ENCODE measurements around the gene NT5E.

Gene NT5E

GRCh38 chr6:85496856-85497255 lies 47.0 kb downstream of the NT5E start:
- Histone ChIP-seq H3K9me3 (replicated peaks; ENCODE audit: insufficient read depth, low read length) (no peaks in the 10 kb centered on the region), H3K4me2 (ENCODE audit: low read depth, low read length) (no peak overlapping the region), H3K27me3 (replicated peaks; ENCODE audit: insufficient read depth, low read length) (no peaks in the 10 kb centered on the region), H2AFZ (ENCODE audit: low read length) (no peak overlapping the region), H3K27ac (ENCODE audit: low read length) (no peak overlapping the region), H4K20me1 (ENCODE audit: insufficient read depth, low read length) (no peaks in the 10 kb centered on the region), H3K79me2 (ENCODE audit: low read length) (no peaks in the 10 kb centered on the region), H3K4me1 (ENCODE audit: low read length) (no peaks in the 10 kb centered on the region), H3K36me3 (replicated peaks; ENCODE audit: insufficient read depth, low read length) (no peaks in the 10 kb centered on the region), H3K4me3 (ENCODE audit: low read length) (no peak overlapping the region), H3K9ac (ENCODE audit: low read length) (no peak overlapping the region), H3F3A (ENCODE audit: insufficient read depth, low read length) (no peaks in the 10 kb centered on the region), H3K9me2 (replicated peaks; ENCODE audit: insufficient read depth, low read length) (no peaks in the 10 kb centered on the region)
- TF ChIP-seq EZH2phosphoT487 (IDR thresholded peaks at IDR 0.05; ENCODE audit: low read length) (no peak), CTCF (IDR thresholded peaks at IDR 0.05; ENCODE audit: low read length) (no peak), EZH2 (optimal IDR thresholded peaks at IDR 0.05; ENCODE audit: low read depth, low read length) (no peak)
- no peak for DNase-seq

- TF ChIP-seq CTCF (IDR thresholded peaks at IDR 0.05; ENCODE audit: low read length): no peak
- TF ChIP-seq EZH2phosphoT487 (IDR thresholded peaks at IDR 0.05; ENCODE audit: low read length): no peak
- no peak for TF ChIP-seq EZH2 (optimal IDR thresholded peaks at IDR 0.05; ENCODE audit: low read depth, low read length)
- Histone ChIP-seq H3K4me3 (ENCODE audit: low read length) (no peak overlapping the region), H3F3A (ENCODE audit: insufficient read depth, low read length) (no peaks in the 10 kb centered on the region), H3K4me2 (ENCODE audit: low read depth, low read length) (no peak overlapping the region), H4K20me1 (ENCODE audit: insufficient read depth, low read length) (no peaks in the 10 kb centered on the region), H3K9ac (ENCODE audit: low read length) (no peak overlapping the region), H3K9me2 (replicated peaks; ENCODE audit: insufficient read depth, low read length) (no peaks in the 10 kb centered on the region), H3K9me3 (replicated peaks; ENCODE audit: insufficient read depth, low read length) (no peaks in the 10 kb centered on the region), H3K27me3 (replicated peaks; ENCODE audit: insufficient read depth, low read length) (no peaks in the 10 kb centered on the region), H2AFZ (ENCODE audit: low read length) (no peak overlapping the region), H3K4me1 (ENCODE audit: low read length) (no peaks in the 10 kb centered on the region), H3K36me3 (replicated peaks; ENCODE audit: insufficient read depth, low read length) (no peaks in the 10 kb centered on the region), H3K27ac (ENCODE audit: low read length) (no peak overlapping the region), H3K79me2 (ENCODE audit: low read length) (no peaks in the 10 kb centered on the region)
- no peak for DNase-seq
Measured at GRCh38 chr6:85498596-85499258, 48.8 kb downstream of the NT5E start.

- TF ChIP-seq CTCF (IDR thresholded peaks at IDR 0.05; ENCODE audit: low read length) (no peak), EZH2 (optimal IDR thresholded peaks at IDR 0.05; ENCODE audit: low read depth, low read length) (no peak), EZH2phosphoT487 (IDR thresholded peaks at IDR 0.05; ENCODE audit: low read length) (no peak)
- Histone ChIP-seq H3K27me3 (replicated peaks; ENCODE audit: insufficient read depth, low read length) (no peaks in the 10 kb centered on the region), H3K9me2 (replicated peaks; ENCODE audit: insufficient read depth, low read length) (no peaks in the 10 kb centered on the region), H3K9me3 (replicated peaks; ENCODE audit: insufficient read depth, low read length) (no peaks in the 10 kb centered on the region), H2AFZ (ENCODE audit: low read length) (no peak overlapping the region), H3K4me1 (ENCODE audit: low read length) (no peaks in the 10 kb centered on the region), H4K20me1 (ENCODE audit: insufficient read depth, low read length) (no peaks in the 10 kb centered on the region), H3K9ac (ENCODE audit: low read length) (no peak overlapping the region), H3F3A (ENCODE audit: insufficient read depth, low read length) (no peaks in the 10 kb centered on the region), H3K4me2 (ENCODE audit: low read depth, low read length) (no peak overlapping the region), H3K4me3 (ENCODE audit: low read length) (no peak overlapping the region), H3K79me2 (ENCODE audit: low read length) (no peaks in the 10 kb centered on the region), H3K27ac (ENCODE audit: low read length) (no peak overlapping the region), H3K36me3 (replicated peaks; ENCODE audit: insufficient read depth, low read length) (no peaks in the 10 kb centered on the region; the same call in 1 of the 2 replicates)
- DNase-seq: no peak
Measured at GRCh38 chr6:85506441-85507093, 56.7 kb downstream of the NT5E start.
